Neural cell (in vitro differentiated cells): Measurements from ENCODE around the gene EHD1. TPM values are rescaled to one million over a fixed set of nuclear protein-coding genes. Genes with fewer than 3 reads are reported as not detected.

Experiments used
- H2AFZ ChIP-seq: fragments of 200-600, 300-800 bp; sonication (generic), shearing (Covaris generic); 2 replicates; pipeline ENCODE4 v1.6.0; 2014; ENCODE audit warnings: low read depth, mild to moderate bottlenecking, antibody characterized with exemption, low read length, moderate library complexity
- H3F3A ChIP-seq: fragments of 200-600 bp; shearing (Covaris generic); 2 replicates; pipeline ENCODE4 v1.6.1; 2016; ENCODE audit warnings: mild to moderate bottlenecking, moderate library complexity, mixed read lengths, antibody characterized with exemption, low read length; ENCODE audit not compliant: insufficient read depth, poor library complexity, severe bottlenecking
- H3K27ac ChIP-seq: fragments of 200-600, 300-800 bp; sonication (generic), shearing (Covaris generic); 2 replicates; pipeline ENCODE4 v1.5.1; 2014; ENCODE audit warnings: mild to moderate bottlenecking, low read length, moderate library complexity
- H3K27me3 ChIP-seq: fragments of 300-800, 200-600 bp; sonication (generic), shearing (Covaris generic); 2 replicates; pipeline ENCODE4 v1.6.0; 2014; ENCODE audit warnings: mild to moderate bottlenecking, low read depth, low read length, moderate library complexity; ENCODE audit not compliant: insufficient read depth
- H3K36me3 ChIP-seq: fragments of 300-800, 200-600 bp; sonication (generic), shearing (Covaris generic); 2 replicates; pipeline ENCODE4 v1.5.1; 2014; ENCODE audit warnings: mild to moderate bottlenecking, antibody characterized with exemption, low read length, moderate library complexity; ENCODE audit not compliant: insufficient read depth
- H3K4me2 ChIP-seq: fragments of 300-800, 200-600 bp; sonication (generic), shearing (Covaris generic); 2 replicates; pipeline ENCODE4 v1.6.0; 2014; ENCODE audit warnings: mild to moderate bottlenecking, low read length
- H3K4me3 ChIP-seq: fragments of 300-800, 200-600 bp; sonication (generic), shearing (Covaris generic); 2 replicates; pipeline ENCODE4 v1.5.1; 2014; ENCODE audit warnings: mild to moderate bottlenecking, low read length, moderate library complexity
- H3K79me2 ChIP-seq: fragments of 200-600 bp; shearing (Covaris generic); replicated peaks from 2 replicates; pipeline ENCODE4 v1.6.0; 2014; ENCODE audit warnings: mild to moderate bottlenecking, low read length, moderate library complexity; ENCODE audit not compliant: insufficient read depth
- H3K9ac ChIP-seq: fragments of 300-800, 200-600 bp; sonication (generic), shearing (Covaris generic); 2 replicates; pipeline ENCODE4 v1.6.1; 2016; ENCODE audit warnings: mild to moderate bottlenecking, low read length, mixed read lengths
- H3K9me2 ChIP-seq: fragments of 200-600 bp; shearing (Covaris generic); 2 replicates; pipeline ENCODE4 v1.6.1; 2016; ENCODE audit warnings: mild to moderate bottlenecking, low read length, mixed read lengths; ENCODE audit not compliant: insufficient read depth
- H3K9me3 ChIP-seq: fragments of 200-600, 300-800 bp; sonication (generic), shearing (Covaris generic); 2 replicates; pipeline ENCODE4 v1.6.1; 2016; ENCODE audit warnings: mild to moderate bottlenecking, mixed run types, low read length, moderate library complexity, mixed read lengths
- H4K20me1 ChIP-seq: fragments of 200-600 bp; shearing (Covaris generic); 2 replicates; pipeline ENCODE4 v1.6.1; 2016; ENCODE audit warnings: mild to moderate bottlenecking, mixed run types; ENCODE audit not compliant: insufficient read depth
- CTCF ChIP-seq: fragments of 450-650 bp; IDR thresholded peaks from 2 replicates; pipeline ENCODE4 v1.5.1; 2014; ENCODE audit warnings: antibody characterized with exemption, mild to moderate bottlenecking, moderate library complexity; ENCODE audit not compliant: poor library complexity, severe bottlenecking
- EP300 ChIP-seq: fragments of 450-650 bp; conservative IDR thresholded peaks from 2 replicates; pipeline ENCODE4 v1.6.1; 2014; ENCODE audit warnings: antibody characterized with exemption, mild to moderate bottlenecking, moderate library complexity; ENCODE audit not compliant: poor library complexity, severe bottlenecking
- EZH2 ChIP-seq: fragments of 200-600, 300-800 bp; shearing (Covaris generic), sonication (generic); IDR thresholded peaks from 2 replicates; pipeline ENCODE4 v1.6.1; 2014; ENCODE audit warnings: antibody characterized with exemption, low read length, borderline replicate concordance, mild to moderate bottlenecking; ENCODE audit not compliant: insufficient read depth, poor library complexity, severe bottlenecking
- MXI1 ChIP-seq: fragments of 450-650 bp; conservative IDR thresholded peaks from 2 replicates; pipeline ENCODE4 v1.6.1; 2014; ENCODE audit warnings: antibody characterized with exemption, mild to moderate bottlenecking; ENCODE audit not compliant: poor library complexity, severe bottlenecking
- POLR2AphosphoS5 ChIP-seq: IDR thresholded peaks from 2 replicates; pipeline ENCODE4 v1.6.1; 2012
- RAD21 ChIP-seq: fragments of 450-650 bp; conservative IDR thresholded peaks from 2 replicates; pipeline ENCODE4 v1.6.1; 2014; ENCODE audit warnings: antibody characterized with exemption, mild to moderate bottlenecking, moderate library complexity
- SMC3 ChIP-seq: fragments of 450-650 bp; conservative IDR thresholded peaks from 2 replicates; pipeline ENCODE4 v1.6.1; 2014; ENCODE audit warnings: antibody characterized with exemption, mild to moderate bottlenecking, moderate library complexity; ENCODE audit not compliant: poor library complexity
- TAF1 ChIP-seq: IDR thresholded peaks from 2 replicates; pipeline ENCODE4 v1.6.1; 2012; ENCODE audit warnings: low read depth
- polyA plus RNA-seq: library from polyadenylated mRNA; depleted of rRNA; stranded (reverse); fragments of >200 nt; gene quantifications from 2 replicates; pipeline ENCODE4 v1.2.3, GENCODE V29; 2014
- TF ChIP-seq, protein P1 (sequence below): IDR thresholded peaks from 2 replicates; pipeline ENCODE4 v1.6.1; 2012; ENCODE audit warnings: borderline replicate concordance

EHD1 gene
- polyA plus RNA-seq, 1 donor from 2014 or later: 26.4 TPM

DNA sequence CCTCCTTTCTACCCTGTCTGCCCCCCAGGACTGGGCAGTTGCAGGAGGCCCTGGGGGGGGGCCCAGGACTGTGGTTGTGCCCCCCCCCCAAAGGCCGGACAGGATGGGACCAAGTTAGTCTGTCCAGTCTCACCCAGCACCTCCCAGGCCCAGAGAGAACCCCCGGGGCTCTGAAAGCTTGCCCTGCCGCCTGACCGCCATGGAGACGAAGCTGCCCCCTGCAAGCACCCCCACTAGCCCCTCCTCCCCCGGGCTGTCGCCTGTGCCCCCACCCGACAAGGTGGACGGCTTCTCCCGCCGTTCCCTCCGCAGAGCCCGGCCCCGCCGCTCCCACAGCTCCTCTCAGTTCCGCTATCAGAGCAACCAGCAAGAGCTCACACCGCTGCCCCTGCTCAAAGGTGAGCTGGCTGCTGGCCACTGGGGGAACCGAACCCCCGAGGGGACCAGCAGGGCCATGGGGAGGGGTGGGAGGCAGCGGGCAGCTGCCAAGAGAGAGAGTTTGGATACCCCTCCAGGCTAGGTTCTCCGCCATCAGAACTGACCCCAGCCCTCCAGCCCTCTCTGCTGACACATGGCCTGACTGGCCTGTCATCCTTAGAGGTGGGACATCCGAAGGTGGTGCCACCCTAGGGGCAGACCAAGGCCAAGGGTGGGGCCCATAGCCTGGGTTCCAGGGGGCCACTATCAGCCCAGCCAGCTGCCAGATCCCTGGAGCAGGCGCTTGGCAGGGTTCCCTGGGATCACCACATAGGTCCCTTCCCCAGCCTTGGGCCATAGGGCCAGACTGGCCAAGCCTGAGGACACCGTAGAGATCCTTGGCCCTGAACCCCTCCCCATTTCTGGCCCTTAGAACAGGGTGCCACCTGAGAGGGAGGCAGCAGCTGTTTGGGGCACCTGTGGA, 47.4 kb upstream of the EHD1 start:
- Histone ChIP-seq H4K20me1 (no peaks in the 10 kb centered on the region), H3K9ac (peak overlapping the region; percentile 94), H3K4me3 (peak overlapping the region; percentile 98), H3K27me3 (no peaks in the 10 kb centered on the region), H3K79me2 (no peaks in the 10 kb centered on the region), H3K4me2 (peak overlapping the region; percentile 76), H3K9me2 (no peaks in the 10 kb centered on the region), H3F3A (no peaks in the 10 kb centered on the region), H3K27ac (no peak overlapping the region), H2AFZ (no peak overlapping the region), H3K9me3 (no peaks in the 10 kb centered on the region), H3K36me3 (peaks cover 3% of the 10 kb centered on the region)
- TF ChIP-seq EZH2 (no peak), POLR2AphosphoS5 (no peak), SMC3 (no peak), RAD21 (no peak), CTCF (no peak), TAF1 (no peak), EP300 (no peak), MXI1 (no peak)
- TF ChIP-seq, protein P1, sequence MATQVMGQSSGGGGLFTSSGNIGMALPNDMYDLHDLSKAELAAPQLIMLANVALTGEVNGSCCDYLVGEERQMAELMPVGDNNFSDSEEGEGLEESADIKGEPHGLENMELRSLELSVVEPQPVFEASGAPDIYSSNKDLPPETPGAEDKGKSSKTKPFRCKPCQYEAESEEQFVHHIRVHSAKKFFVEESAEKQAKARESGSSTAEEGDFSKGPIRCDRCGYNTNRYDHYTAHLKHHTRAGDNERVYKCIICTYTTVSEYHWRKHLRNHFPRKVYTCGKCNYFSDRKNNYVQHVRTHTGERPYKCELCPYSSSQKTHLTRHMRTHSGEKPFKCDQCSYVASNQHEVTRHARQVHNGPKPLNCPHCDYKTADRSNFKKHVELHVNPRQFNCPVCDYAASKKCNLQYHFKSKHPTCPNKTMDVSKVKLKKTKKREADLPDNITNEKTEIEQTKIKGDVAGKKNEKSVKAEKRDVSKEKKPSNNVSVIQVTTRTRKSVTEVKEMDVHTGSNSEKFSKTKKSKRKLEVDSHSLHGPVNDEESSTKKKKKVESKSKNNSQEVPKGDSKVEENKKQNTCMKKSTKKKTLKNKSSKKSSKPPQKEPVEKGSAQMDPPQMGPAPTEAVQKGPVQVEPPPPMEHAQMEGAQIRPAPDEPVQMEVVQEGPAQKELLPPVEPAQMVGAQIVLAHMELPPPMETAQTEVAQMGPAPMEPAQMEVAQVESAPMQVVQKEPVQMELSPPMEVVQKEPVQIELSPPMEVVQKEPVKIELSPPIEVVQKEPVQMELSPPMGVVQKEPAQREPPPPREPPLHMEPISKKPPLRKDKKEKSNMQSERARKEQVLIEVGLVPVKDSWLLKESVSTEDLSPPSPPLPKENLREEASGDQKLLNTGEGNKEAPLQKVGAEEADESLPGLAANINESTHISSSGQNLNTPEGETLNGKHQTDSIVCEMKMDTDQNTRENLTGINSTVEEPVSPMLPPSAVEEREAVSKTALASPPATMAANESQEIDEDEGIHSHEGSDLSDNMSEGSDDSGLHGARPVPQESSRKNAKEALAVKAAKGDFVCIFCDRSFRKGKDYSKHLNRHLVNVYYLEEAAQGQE: no peak

GRCh38 chr11:64924910-64925284, 46.5 kb upstream of the EHD1 start:
- no peak for TF ChIP-seq MXI1
- TF ChIP-seq POLR2AphosphoS5: no peak
- no peak for TF ChIP-seq EZH2
- TF ChIP-seq TAF1: peak; percentile 40
- Histone ChIP-seq H2AFZ (peak overlapping the region; percentile 97), H3F3A (no peaks in the 10 kb centered on the region), H3K27ac (peak overlapping the region; percentile 85), H3K79me2 (no peaks in the 10 kb centered on the region), H3K9ac (peak overlapping the region; percentile 94), H3K4me3 (peak overlapping the region; percentile 98), H3K9me2 (no peaks in the 10 kb centered on the region), H3K36me3 (no peaks in the 10 kb centered on the region), H4K20me1 (no peaks in the 10 kb centered on the region), H3K9me3 (no peaks in the 10 kb centered on the region), H3K27me3 (no peaks in the 10 kb centered on the region), H3K4me2 (peak overlapping the region; percentile 76)
